Measurements from ENCODE around the gene ST7. TPM values are rescaled to one million over a fixed set of nuclear protein-coding genes. Genes with fewer than 3 reads are reported as not detected.

The ST7 gene
- total RNA-seq, 4 donors from 2014 or later = 16.2 to 38.6 (median 22.5) TPM

DNA sequence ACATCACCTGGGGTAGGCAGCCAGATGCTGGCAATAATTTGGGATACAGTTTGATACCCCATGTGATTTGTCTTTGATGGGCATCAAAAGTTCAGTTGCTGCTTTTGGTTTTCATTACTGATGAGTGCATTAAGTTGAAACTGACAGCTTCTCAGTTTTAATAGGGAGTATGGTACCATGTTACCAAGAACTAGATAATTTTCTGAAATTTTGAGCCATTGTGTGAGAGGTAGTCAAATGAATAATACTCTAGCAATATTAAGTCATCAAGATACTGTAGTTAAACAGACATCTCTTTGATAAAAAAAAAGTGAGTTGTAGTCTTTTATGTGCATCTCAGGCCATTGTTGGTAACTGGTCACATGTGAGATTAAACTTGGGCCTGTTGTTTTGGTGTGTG, 71.5 kb downstream of the ST7 start:
- TF ChIP-seq, protein P1, sequence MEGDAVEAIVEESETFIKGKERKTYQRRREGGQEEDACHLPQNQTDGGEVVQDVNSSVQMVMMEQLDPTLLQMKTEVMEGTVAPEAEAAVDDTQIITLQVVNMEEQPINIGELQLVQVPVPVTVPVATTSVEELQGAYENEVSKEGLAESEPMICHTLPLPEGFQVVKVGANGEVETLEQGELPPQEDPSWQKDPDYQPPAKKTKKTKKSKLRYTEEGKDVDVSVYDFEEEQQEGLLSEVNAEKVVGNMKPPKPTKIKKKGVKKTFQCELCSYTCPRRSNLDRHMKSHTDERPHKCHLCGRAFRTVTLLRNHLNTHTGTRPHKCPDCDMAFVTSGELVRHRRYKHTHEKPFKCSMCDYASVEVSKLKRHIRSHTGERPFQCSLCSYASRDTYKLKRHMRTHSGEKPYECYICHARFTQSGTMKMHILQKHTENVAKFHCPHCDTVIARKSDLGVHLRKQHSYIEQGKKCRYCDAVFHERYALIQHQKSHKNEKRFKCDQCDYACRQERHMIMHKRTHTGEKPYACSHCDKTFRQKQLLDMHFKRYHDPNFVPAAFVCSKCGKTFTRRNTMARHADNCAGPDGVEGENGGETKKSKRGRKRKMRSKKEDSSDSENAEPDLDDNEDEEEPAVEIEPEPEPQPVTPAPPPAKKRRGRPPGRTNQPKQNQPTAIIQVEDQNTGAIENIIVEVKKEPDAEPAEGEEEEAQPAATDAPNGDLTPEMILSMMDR (IDR thresholded peaks at IDR 0.05; ENCODE audit: low read depth) = no peak

DNA sequence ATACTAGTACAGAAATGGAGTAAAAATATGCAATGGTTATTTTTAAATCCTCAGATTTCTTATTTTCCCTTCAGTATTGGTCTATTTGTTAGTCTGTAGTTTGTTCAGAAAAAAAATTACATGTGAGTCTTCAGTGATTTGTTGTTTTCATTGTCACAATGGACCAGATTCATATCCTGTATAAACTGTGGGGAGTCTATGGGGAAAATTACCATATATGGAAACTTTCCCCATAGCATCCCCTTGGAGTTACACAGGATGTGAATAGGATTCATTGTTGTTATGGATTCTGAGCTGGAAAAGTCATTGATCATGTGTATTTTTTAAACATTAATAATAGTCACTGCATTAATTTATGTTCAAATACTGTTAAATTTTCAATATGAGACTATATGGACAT, 72.6 kb downstream of the ST7 start:
- TF ChIP-seq, protein P1 (IDR thresholded peaks at IDR 0.05; ENCODE audit: low read depth) = no peak

DNA sequence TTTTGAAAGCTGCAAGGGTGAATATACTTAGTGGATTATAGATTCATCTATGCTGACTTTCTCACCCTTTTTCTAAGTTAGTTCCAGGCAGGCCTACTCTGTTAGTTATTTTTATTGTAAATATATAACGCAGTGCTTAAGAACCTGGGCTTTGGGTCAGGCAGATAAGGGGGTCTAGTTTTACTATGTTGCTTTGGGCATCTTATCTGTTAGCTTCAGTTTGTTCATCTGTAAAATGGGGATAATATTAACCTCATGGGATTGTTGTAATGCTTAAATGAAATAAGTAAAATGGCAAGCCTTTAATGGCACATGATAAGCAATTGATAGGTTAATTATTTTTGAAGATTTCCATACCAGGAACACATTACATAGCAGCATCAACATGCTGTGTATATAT, 79.5 kb downstream of the ST7 start:
- TF ChIP-seq, protein P1 (IDR thresholded peaks at IDR 0.05; ENCODE audit: low read depth) = no peak

DNA sequence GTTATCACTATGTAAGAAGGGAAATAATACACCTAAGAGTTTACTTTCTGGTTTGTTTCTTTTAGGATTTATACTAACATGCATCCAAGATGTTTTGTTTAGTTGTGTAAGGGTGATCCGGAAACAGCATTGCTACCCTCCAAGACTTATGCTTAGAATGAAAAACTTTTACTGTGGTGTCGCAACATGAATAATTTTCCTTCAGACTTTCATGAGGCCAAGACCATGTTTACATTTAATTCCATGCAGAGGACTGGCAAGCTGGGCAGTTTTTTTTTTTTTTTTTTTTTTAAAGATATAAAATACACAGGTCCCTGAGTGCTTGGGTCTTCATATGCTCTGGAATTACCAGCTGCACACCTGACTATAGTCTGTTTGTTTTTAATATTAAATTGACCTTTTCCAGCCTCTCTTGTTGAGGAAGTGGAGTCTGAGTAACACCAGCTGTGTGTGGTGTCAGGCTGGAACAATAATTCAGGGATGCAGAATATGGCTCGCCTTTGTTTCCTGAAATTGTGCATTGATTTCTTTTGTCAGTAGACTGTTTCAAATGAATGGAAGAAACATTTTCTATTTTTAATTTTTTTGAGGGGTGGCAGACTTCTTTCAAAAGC, 81.7 kb downstream of the ST7 start:
- TF ChIP-seq, protein P1 (IDR thresholded peaks at IDR 0.05; ENCODE audit: low read depth) = no peak

DNA sequence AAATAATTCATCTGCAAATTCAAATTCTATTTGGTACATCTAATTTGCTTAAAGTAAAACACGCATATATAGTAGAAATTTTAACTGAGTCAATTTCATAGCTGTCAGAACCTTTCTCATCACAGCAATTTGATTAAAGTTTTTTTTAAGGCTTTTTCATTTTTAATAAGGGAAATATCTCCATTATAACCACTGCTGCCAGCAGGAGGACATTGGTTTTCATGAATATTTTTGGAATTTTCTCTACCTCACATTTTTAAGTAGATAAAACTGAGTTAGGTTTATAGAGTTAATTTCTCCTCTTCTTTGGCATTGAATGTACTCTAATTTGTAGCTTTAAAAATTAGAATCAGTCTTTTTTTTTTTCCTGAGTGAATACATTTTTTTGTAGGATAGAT, 82.2 kb downstream of the ST7 start:
- TF ChIP-seq, protein P1 (IDR thresholded peaks at IDR 0.05; ENCODE audit: low read depth) = no peak

DNA sequence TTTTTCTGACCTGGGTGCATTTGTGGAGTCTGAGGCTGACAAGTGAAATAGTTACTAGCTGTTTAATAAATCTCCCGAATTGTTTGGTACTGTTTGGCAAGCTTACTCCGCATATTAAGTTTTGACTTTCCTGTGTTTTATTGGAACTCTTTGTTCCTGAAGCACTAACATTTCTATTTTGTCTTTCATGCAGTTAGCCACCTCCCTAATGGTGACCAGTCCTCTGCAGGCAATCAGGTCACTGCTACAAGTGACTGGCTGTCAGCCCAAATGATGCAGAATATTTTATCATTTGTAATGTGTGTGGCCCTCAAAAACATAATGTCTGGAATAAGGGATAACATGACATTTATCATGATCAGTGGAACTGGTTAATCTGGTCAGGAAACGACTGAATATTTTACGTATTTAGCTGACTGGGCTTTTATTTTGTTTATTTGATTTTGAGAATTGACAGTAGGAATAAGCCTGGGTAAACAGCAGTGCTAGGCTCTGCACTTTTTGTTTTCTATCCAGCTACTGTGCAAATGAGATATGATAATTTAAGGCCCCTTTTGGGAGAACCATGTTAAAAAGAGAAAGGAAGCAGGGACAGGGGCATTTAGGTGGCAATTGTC, 82.9 kb downstream of the ST7 start:
- TF ChIP-seq, protein P1 (IDR thresholded peaks at IDR 0.05; ENCODE audit: low read depth) = no peak

DNA sequence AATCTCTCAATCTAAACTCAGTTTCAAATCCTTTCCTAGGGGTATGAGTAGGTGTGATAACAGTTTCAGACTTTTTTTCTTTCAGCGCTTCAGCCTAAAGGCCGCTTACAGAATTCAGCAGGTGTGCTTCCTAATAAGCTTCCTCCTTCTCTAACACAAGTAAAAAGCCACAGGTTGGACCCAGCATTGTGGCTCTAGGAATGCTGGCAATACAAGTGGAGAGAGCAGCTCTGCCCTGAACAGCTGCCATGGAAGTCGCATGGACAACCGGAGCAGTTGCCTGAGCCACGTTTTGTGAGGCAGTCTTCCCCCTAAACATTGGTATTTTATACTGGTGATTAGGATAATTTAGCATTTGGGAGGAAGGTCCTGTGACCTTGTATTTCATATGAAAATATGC, 83.5 kb downstream of the ST7 start:
- TF ChIP-seq, protein P1 (IDR thresholded peaks at IDR 0.05; ENCODE audit: low read depth) = no peak
